Colonic mucosa (tissue), 4 donors: ENCODE data around the gene CCNF. TPM values are rescaled to one million over a fixed set of nuclear protein-coding genes. Genes with fewer than 3 reads are reported as not detected.

ENCODE experiments used
- DNase-seq: peaks from one replicate; pipeline ENCODE4 v3.0.0-alpha.2; 2020
- H3K27ac ChIP-seq: fragments of 200-600 bp; one replicate; pipeline ENCODE4 v1.8.0; 2021
- H3K27me3 ChIP-seq: fragments of 200-600 bp; one replicate; pipeline ENCODE4 v1.8.0; 2021
- H3K36me3 ChIP-seq: fragments of 200-600 bp; one replicate; pipeline ENCODE4 v1.8.0; 2021
- H3K4me1 ChIP-seq: fragments of 200-600 bp; one replicate; pipeline ENCODE4 v1.8.0; 2021; ENCODE audit warnings: mild to moderate bottlenecking
- H3K4me3 ChIP-seq: fragments of 200-600 bp; one replicate; pipeline ENCODE4 v1.8.0; 2021
- H3K9ac ChIP-seq, 2 donors: one replicate each; pipeline ENCODE4 v1.7.0; 2013; ENCODE audit warnings: control low read depth in 2 of 2, low read depth in 2 of 2, low read length in 2 of 2
- H3K9me3 ChIP-seq: fragments of 200-600 bp; one replicate; pipeline ENCODE4 v1.8.0; 2021
- intact Hi-C: fragments of 100-400 bp; cut with DNase I; formaldehyde crosslinking; loops from one replicate; pipeline ENCODE4 v1.14.1; 2022
- total RNA-seq, 2 donors: library from RNA; stranded (reverse); fragmentation: NEBNext Ultra II Directional in 1 of 2; extraction: Animal tissue kit (Norgen Biotek cat#: 25700) in 1 of 2; gene quantifications; one replicate each; pipeline ENCODE4 v1.2.1, GENCODE V29; 2021
- TF ChIP-seq, protein P1 (sequence below): fragments of 200-600 bp; IDR thresholded peaks from one replicate; pipeline ENCODE4 v1.8.0; 2022; ENCODE audit warnings: antibody characterized with exemption, mild to moderate bottlenecking
- donor health status: healthy.
- donor health status: DM: no; HTN: no; CAD: no.
- donor health status: DM: no; HTN: no; CAD: no.

Gene CCNF
- total RNA-seq, 2 donors from 2014 or later: 8.6 to 38.2 TPM

GRCh38 chr16:2471653-2472487 lies 42.6 kb downstream of the CCNF start:
- Histone ChIP-seq H3K27ac (no peak overlapping the region), H3K27me3 (peaks cover 62% of the 10 kb centered on the region), H3K4me1 (peaks cover 17% of the 10 kb centered on the region), H3K9me3 (no peaks in the 10 kb centered on the region), H3K36me3 (no peaks in the 10 kb centered on the region), H3K9ac (no peak overlapping the region), H3K4me3 (peak overlapping the region; percentile 11)
- intact Hi-C loops: no loop called here
- no peak for DNase-seq
- TF ChIP-seq, protein P1, sequence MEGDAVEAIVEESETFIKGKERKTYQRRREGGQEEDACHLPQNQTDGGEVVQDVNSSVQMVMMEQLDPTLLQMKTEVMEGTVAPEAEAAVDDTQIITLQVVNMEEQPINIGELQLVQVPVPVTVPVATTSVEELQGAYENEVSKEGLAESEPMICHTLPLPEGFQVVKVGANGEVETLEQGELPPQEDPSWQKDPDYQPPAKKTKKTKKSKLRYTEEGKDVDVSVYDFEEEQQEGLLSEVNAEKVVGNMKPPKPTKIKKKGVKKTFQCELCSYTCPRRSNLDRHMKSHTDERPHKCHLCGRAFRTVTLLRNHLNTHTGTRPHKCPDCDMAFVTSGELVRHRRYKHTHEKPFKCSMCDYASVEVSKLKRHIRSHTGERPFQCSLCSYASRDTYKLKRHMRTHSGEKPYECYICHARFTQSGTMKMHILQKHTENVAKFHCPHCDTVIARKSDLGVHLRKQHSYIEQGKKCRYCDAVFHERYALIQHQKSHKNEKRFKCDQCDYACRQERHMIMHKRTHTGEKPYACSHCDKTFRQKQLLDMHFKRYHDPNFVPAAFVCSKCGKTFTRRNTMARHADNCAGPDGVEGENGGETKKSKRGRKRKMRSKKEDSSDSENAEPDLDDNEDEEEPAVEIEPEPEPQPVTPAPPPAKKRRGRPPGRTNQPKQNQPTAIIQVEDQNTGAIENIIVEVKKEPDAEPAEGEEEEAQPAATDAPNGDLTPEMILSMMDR: no peak

GRCh38 chr16:2472488-2472864 lies 43.2 kb downstream of the CCNF start:
- Histone ChIP-seq H3K4me3 (no peak overlapping the region), H3K4me1 (peaks cover 17% of the 10 kb centered on the region), H3K36me3 (no peaks in the 10 kb centered on the region), H3K9me3 (no peaks in the 10 kb centered on the region), H3K9ac (no peak overlapping the region), H3K27me3 (peaks cover 58% of the 10 kb centered on the region), H3K27ac (no peak overlapping the region)
- TF ChIP-seq, protein P1: no peak
- no peak for DNase-seq
- intact Hi-C loops: no loop called here

GRCh38 chr16:2472885-2473445 lies 43.7 kb downstream of the CCNF start:
- intact Hi-C loops: no loop called here

DNA sequence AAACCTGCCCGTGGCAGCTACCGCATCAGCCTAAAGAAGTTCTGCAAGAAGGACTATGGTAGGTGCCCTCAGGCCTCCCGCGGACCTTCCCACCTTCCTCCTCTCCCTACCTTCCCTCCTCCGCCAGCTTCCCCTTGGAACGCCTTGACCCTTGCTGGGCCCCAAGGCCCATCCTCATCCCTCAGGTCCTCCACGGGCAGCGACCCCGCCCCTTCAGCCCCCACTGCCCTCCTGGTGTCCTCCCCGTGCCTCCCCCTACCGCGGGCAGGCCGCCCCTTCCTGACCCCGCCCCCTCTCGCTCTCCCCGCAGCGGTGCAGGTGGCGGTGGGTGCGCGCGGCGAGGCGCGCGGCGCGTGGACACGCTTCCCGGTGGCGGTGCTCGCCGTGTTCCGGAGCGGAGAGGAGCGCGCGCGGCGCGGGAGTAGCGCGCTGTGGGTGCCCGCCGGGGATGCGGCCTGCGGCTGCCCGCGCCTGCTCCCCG lies 44.2 kb downstream of the CCNF start:
- Histone ChIP-seq H3K9ac (no peak overlapping the region), H3K4me3 (peak overlapping the region; percentile 28), H3K27me3 (peaks cover 50% of the 10 kb centered on the region), H3K9me3 (no peaks in the 10 kb centered on the region), H3K36me3 (no peaks in the 10 kb centered on the region), H3K27ac (no peak overlapping the region), H3K4me1 (peaks cover 17% of the 10 kb centered on the region)
- intact Hi-C loops: no loop called here
- no peak for DNase-seq
- TF ChIP-seq, protein P1: no peak

More at GRCh38 chr16:2472885-2473445, 43.7 kb downstream of the CCNF start:
- no peaks in the 10 kb centered on the region for H3K36me3 ChIP-seq
- H3K9me3 ChIP-seq: no peaks in the 10 kb centered on the region
- no peak overlapping the region for H3K27ac ChIP-seq
- H3K9ac ChIP-seq: no peak overlapping the region
- TF ChIP-seq, protein P1: no peak
- no peak for DNase-seq
- peaks cover 54% of the 10 kb centered on the region for H3K27me3 ChIP-seq
- no peak overlapping the region for H3K4me3 ChIP-seq
- peaks cover 17% of the 10 kb centered on the region for H3K4me1 ChIP-seq

DNA sequence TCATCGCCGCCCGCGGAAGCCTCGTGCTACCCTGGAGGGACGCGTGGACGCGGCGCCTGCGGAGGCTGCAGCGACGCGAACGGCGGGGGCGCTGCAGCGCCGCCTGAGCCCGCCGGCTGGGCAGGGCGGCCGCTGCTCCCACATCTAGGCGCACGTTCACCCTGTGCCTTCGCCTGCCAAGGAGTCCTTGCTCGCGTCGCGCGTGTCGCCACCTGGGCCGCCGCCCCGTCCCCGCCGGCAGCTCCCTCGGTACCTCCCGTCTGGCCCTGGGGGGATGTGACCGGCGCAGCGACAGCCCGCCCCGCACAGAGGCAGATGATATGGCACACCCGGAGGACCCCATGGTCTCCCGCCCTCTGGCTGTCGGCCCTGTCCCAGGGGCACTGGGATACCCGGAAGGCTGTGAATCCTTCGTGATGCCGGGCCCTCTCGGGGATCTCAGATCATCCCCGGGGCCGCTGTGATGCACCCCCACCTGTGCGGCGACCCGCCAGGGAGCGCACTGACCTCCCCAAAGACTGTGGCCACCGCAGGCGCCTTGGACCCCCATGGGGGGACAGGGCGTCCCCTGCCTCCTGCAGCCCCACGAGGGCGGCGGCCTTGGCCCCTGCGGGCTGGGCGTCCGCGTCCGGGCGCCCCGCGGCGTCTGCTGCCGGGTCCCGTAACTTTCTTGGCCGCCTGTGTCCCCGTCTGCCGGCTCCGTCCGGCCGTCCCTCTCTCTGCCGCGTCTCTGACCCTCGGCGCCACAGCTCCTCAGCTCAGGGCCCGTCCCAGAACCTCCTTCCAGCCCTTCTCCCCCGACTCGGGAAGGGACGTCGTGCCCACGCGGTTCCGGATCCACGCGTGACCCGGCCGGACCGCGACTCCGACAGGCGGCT lies 45.0 kb downstream of the CCNF start:
- intact Hi-C loops: no loop called here
- Histone ChIP-seq H3K36me3 (no peaks in the 10 kb centered on the region), H3K4me3 (peak overlapping the region; percentile 70), H3K4me1 (peaks cover 17% of the 10 kb centered on the region), H3K27ac (peak overlapping the region; percentile 72), H3K9ac (peak overlapping the region; percentile 75 to 79), H3K27me3 (peaks cover 44% of the 10 kb centered on the region), H3K9me3 (no peaks in the 10 kb centered on the region)
- DNase-seq: peak; percentile 58
- TF ChIP-seq, protein P1: no peak
